HG02938 (cell line): ENCODE data around the gene WDR33.

Experiments
- ATAC-seq: cut with Tn5 transposase; IDR thresholded peaks from one replicate; pipeline ENCODE4 v1.9.1; 2021; ENCODE audit warnings: mild to moderate bottlenecking, moderate library complexity; ENCODE audit not compliant: unreplicated experiment

WDR33 gene

DNA sequence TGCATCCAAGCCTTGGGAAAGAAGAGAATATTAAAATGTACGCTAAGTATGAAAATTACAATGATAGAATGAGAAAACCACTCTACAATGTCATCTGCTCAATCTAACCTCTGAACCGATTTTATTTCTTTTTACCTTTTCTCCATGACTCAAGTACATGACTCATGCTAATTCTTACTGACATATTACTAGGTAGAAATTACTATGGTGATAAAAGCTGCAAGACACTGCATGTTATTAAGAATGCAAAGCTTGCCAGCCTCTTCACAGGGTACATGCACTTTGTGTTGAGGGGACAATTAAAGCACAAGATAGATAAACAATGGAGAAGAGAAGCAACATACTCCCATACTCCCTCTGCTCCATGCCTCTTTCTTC lies 89.0 kb downstream of the WDR33 start:
- no peak for ATAC-seq

DNA sequence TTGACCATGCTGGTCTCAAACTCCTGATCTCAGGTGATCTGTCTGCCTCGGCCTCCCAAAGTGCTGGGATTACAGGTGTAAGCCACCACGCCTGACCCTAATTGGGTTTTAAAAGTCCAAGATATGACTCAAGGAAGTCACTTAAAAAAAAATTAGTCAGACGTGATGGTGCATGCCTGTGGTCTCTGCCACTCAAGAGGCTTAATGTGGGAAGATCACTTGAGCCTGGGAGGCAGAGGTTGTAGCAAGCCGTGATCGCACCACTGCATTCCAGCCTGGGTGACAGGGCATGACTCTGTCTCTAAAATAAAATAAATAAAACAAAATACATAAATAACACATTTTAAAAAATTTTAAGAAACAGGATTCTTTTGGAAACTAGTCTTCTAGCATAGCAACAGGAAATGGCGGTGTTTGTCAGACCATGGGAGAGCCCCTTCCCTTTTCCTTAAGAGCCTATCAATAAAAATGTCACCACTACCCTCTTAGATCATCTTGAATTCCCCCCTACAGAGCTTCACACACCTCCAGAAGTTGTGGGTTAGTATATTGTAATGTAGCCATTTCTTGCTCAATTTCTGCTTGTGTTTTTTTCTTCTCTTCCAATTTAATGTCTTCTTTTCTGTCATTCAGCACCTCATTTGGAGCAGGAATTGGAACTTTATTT lies 89.5 kb downstream of the WDR33 start:
- no peak for ATAC-seq

DNA sequence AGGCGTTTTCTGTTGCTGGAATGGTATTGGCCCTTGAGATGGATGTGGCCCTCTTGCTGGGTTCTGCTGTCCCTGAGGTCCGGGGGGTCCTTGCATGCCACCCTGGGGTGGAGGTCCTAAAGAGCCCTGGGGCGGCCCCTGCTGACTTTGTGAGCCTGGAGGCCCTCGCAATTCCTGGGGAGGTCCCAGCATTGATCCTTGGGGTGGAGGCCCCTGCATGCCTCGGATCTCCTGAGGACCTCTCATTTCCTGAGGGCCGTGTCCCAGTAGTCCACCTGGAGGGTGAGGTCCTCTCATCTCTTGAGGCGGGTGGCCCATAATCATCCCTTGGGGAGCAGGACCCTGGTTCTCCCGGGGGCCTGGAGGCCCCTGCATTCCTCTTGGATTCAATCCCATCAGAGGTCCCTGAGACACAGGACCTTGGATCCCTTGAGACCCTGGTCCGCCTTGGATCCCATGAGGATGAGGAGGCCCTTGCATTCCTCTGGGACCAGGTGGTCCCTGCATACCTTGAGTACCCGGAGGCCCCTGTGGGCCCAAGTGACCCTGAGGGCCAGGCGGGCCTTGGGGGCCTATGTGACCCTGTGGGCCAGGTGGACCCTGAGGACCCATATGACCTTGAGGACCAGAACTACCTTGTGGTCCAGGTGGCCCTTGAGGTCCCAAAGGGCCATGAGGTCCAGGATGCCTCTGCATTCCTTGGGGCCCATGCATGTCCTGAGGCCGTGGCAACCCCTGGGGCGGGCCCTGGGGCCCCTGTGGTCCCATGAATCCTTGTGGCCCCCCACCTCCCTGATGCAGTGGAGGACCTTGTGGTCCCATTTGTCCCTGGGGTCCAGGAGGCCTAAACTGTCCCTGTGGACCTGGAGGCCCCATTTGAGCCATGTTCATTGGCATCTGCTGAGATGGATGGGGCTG lies 91.4 kb downstream of the WDR33 start:
- ATAC-seq = no peak

DNA sequence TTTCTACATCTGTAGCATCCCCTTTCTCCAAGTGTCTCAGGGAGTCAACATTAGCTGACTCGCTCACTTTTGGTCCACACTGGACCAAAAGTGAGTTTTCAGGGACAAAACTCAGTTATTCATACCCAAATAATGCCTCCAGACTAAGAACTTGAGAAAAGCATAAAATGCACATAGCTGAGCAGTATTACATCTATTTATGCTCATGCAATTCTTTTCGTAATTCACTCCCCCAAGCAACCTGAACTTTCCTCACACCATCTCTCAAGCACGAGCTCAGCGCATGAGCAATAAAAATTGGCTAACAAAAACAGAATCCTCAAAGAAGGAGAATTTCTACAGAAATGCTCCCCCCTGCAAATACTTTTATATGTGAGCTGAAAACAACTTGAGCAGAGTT lies 92.7 kb downstream of the WDR33 start:
- ATAC-seq = no peak

DNA sequence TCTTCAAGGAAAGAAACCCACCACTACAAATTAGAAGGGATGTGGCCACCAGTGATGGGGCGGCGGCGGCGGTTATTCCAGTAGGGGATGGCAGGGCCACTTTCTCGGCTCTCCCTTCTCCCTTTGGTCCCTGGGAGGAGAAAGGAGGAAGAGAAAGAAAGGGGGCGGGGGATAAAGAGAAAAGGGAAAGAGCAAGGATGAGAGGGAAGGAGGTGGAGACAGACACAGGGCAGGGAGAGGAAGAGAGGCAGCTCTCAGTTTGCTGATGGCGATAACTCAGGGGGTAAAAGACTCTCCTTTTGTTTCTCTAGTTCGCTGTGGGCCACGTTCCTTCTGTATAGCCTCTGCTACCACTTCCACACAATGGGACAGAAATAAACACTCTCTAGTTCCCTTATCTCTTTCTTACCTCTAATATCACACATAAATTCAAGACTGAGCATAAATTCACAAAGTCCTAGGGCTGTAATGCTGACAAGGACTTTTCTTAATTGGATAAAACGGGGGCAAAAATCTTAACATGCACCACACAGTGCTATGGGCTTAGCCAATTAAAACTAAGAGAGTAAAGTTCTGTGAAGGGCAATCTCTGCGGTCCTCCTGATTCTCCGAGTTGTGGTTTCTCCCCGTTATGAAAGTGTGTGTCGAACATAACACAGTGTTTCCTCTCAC lies 95.1 kb downstream of the WDR33 start:
- ATAC-seq = no peak

DNA sequence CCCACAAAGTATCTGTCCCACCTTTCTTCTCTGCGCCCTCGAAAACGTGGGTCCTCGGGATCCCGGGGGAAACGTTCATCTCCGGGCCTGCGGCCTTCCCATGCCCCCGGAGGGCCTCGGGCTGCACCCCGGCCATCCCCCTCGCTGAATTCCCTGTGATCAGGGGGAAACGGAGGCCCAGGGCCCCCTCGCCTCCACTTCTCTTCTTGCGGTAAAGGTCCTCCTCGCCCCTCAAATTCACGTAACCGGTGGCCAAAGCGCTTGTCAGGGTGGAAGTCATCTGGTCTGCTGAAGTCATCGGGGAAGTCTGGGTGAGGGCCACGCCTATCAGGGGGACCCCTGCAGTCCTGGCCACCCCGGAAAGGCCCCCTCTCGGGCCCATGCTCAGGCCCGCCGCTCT lies 97.4 kb downstream of the WDR33 start:
- ATAC-seq = no peak

DNA sequence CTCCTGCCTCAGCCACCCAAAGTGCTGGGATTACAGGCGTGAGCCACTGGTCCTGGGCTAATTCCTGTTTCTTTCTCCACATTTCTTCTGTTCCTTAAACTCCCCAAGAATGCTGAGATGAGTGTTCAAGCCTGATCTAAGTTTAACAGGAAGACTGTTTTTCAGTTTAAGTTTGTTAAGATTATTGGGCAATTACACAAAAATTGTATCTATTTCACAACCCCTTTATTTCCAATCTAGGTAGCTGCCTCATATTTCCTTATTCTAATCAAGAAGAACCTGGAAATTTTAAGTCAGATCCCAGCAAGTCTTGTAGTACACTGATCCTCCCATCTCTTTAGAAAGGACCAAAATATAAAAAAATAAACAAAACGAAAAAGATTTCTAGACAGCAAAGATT lies 98.0 kb downstream of the WDR33 start:
- ATAC-seq = no peak

DNA sequence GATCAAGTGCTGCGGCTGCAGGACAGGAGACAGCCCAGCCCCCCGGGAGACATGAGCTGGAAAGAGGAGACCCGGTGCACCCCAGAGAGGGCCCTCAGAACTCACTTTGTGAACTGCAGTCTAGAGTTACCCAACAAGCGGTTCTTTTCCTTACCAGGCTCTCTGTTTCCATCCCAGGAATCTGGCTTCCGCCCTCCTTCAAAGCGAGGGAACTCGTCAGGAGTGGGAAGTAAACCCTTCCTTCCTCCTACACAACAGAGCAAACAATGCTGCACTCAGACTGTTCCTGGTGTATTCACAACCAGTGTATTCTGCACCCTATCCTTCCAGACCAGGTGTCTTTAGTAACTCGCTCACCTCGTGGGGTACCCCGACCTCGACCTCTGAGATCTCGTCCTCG lies 101.6 kb downstream of the WDR33 start:
- no peak for ATAC-seq

DNA sequence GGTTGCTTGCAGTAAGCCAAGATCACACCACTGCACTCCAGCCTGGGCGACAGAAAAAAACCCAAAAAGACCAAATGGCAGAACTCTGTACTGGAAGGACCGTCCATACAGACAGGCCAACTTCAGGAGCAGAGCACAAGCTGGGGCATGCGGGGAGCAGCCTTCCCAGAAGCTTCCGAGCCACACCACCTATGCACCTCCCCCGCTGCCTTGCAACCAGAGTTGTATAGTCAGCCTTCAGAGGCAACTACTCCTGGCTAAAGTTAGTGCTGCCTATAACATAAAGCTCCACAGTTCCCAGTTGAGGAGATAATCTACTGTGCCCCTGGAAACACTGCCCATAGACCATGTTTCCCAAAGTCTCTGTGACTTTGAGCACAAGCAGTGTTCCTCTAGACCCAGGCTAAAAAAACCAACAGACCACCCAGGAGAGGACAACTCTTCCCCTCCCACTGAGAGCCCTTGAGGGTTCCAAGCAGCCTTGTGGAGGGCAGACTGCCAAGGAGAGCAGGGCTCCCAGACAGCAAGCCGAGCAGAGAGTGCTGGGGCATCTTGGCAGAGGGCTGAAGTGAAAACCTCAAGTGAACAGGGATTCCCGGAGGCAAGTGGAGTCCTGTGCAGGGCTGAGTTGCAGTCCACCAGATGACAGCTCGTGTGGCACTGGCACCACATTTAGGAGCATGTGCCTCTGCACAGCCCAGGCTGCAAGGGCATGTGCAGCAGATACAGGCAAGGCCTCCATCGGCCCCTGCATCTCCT lies 102.9 kb downstream of the WDR33 start:
- ATAC-seq = no peak

DNA sequence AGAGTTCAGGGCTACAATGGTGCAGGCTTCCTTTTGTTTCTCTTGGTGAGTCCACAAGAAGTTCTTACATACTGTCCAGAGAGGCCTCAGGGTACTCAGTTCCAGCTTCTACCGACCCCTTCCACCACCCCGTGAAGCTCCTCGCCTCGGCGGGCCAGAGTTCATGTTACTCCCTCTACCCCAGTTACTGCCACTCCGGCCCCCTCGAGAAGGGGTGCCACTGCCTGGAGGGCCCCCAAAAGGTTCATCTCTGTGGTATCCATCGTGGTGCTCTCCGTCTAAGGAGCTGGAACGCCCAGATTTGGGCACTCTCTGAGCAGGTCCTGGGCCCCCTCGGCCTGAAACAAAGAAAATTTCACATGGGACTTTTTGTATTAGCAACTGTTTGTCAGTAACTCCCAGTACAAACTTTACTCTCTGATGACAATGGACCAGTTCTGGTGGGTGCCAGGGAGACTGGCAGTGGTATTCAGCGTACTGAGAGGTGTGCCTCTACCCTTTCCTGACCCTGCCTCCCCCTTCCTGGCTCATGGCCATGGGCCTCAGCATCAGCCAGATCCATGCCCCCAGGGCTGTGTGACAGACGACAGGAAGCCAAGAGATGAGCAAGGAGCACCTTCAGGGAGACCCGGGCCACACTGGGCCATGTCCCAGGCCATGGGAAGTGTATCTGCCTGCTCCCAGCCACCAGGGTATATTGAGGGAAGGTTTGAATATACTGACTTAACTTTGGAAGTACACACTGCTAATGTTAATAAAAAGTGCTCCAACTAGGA lies 104.6 kb downstream of the WDR33 start:
- no peak for ATAC-seq

DNA sequence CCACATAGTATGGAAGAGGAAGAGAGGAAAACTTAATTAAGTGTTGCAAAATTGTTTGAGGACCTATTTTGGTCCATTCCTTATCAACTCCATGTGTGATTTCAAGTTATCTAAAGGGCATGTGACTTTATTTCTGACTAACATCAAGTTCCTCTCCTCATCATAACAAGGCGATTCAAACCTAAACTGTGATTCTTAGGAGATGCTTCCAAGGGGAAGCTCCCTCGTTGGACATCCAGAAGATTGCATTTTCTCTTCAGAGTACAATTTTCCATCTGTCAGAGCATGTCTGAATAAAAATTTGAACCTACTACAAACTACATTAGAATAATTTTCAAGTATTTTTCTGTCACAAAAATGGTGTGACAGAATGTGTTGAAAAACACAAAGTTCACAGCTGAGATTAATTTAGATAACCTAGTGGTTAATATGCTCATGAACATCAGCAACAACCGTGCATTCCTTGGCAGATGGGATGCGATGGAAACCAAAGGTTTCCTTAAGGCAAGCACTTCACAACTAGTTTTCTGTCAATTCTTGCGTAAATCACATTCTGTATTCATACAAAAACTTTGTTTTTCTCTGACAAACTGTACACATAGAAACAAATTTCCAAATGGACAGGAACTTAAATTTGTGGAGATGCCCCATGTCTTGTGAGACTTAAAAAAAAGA lies 105.4 kb downstream of the WDR33 start:
- ATAC-seq = no peak

DNA sequence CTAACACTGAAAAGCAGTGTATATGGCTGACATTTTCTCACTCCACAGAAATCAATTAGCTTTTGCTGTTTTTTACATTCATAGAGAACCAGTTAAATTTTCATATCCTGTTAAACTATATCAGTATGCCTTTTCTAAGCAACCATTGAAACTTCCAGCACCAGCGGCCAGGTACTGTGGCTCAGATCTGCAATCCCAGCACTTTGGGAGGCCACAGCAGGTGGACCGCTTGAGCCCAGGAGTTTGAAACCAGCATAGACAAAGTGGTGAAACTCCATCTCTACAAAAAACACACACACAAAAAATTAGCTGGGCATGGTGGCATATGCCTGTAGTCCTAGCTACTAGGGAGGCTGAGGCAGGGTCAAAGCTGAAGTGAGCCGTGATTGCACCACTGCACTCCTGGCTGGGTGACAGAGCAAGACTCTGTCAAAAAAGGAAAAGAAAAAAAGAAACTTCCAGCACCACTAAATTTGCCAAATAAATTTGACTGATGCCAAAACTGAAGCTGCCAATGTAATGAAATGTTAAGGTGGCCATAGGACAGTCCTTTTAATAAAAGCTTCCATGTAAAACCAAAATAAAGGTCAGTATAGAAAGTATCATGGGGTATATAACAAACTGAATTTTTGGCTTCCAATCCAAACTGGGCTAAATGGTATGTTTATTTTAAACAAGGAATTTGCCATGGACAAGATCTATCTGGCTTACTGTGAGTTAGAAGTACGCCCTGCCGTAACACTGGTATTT lies 106.2 kb downstream of the WDR33 start:
- ATAC-seq = no peak

DNA sequence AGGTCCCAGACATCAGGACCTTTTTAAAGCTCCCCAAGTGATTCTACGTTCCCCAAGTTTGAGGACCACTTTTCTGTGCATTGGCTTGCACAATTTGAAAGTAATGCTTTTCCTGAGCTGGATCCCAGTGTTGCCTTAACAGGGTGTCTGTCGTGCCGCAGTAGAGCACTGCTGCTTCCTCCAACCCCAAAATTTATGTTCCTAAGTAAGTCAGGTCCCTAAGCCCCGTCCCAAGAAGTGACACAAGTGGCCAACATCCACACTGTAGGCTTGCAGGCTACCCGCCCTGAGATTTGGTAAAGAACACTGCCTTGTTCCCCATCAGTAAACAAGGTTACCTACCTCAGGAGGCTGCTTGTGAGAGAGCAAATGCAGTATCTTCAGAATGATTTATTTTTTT lies 107.7 kb downstream of the WDR33 start:
- ATAC-seq = no peak

DNA sequence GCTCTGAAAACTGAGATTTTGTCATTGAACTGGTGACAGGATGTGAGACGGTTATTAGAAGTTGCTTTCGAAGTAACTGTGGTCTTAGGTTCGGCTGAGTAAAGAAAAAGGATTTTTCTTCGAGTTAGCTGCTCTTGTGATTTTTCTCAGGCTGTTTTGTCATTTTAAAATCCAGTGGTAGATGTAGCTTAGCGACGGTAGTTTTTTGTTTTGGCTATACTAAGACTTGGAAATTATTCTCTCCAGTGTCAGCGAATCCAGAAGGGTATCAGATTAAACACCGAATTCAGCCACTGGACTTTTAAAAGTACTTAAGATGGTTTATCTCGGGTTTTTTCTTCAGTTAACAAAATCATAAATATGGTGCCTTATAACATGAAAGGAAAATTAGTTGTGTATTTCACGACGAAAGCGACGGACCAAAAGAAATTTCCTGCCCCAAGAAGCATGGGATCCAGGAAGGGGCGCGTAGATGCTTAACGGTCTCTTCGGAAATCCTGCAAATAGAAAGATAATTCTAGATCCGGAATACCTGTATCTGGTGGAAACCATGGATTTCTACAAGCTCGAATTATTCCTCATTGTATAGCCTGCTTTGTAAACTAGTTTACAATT lies 108.5 kb downstream of the WDR33 start:
- ATAC-seq = no peak

DNA sequence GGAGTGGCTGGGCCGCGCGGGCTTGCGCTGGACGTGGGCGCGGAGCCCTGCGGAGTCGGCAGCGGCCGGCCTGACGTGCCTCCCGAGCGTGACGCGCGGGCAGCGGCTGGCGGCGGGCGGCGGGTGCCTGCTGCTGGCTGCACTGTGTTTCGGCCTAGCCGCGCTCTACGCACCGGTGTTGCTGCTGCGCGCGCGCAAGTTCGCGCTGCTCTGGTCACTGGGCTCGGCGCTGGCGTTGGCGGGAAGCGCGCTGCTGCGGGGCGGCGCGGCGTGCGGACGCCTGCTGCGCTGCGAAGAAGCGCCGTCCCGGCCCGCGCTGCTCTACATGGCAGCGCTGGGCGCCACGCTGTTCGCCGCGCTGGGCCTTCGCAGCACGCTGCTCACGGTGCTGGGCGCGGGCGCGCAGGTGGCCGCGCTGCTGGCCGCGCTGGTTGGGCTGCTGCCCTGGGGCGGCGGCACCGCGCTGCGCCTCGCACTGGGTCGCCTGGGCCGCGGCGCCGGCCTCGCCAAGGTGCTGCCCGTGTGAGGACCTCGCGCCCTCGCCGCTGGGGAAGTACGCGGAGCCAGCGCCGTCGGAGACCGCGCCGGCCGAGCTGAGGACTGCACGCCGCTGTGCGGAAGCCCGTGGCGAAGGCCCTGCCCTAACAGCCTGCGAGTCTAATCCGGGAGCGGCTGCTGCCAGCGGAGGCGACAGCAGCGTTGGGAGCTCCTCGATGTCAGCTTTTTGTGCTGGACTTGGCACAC lies 109.1 kb downstream of the WDR33 start:
- ATAC-seq = peak; percentile 53

DNA sequence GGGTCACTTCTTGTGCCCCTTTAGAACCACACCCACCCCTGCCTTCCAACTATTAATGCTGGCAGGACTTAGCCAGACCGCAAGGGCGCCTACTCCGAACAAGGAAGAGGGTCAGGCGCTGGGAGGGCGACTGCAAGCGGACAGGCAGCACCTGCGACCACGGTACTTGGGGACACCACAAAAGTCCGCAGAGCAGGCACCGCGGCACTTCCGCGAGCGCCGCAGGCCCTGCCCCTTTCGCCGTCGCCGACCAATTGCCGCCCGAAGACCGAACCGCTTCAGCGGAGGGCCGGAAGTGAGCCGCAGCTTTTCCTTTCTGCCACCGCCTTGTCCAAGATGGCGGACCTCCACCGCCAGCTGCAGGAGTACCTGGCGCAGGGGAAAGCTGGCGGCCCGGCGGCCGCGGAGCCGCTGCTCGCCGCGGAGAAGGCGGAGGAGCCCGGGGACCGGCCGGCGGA lies 109.7 kb downstream of the WDR33 start, which contains the start of gene SFT2D3:
Gene SFT2D3, plus strand, starts transcription at position 305 of the 458 bp plus-strand sequence. Its CDS starts 32 bp downstream, at position 337.
- ATAC-seq = peak; percentile 68

DNA sequence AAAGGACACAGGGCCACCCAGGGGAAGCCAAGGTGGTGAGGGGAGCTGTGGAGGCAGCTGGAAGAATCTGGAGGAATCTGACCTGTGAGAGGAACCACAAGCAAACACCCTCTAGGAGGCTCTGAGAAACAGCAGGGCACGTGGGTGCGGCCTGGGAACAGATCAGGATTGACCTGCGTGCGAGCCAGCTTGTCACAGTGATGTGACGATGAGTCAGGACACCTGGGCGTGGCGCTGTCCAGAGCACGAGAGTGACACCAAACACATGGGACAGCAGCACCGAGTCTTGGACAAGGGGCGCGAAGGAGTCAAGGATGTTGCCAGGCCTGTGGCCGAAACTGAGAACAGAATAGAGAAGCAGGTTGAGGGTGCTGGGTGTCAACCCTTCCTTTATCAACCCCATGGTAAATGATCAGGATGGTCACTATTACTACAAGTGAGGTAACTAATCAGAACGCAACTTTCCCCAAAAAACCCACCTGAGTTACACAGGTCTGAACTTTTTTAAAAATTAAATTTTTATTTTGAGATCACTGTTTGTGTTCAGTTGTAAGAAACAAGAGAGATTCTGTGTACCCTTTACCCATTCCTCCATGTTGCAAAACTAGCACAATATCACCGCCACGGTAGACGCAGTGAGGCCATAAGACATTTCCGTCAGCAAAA lies 110.3 kb downstream of the WDR33 start:
- ATAC-seq = peak; percentile 60
